Activated CD4-positive, alpha-beta memory T cell treated with anti-CD3 and anti-CD28 coated beads for 36 hours (primary cell): Measurements from ENCODE around the gene GPR12. TPM values are rescaled to one million over a fixed set of nuclear protein-coding genes. Genes with fewer than 3 reads are reported as not detected.

Experiments
- CTCF ChIA-PET: fragments of 350-600 bp; sonication (Branson Sonifier 250); formaldehyde crosslinking; loops from one replicate; lab custom pipeline; 2021; ENCODE audit warnings: antibody characterized with exemption, inconsistent platforms; lab: Charles Lee
- POLR2A ChIA-PET: fragments of 350-600 bp; sonication (Branson Sonifier 250); formaldehyde crosslinking; loops from one replicate; lab custom pipeline; 2021; ENCODE audit warnings: antibody characterized with exemption; lab: Charles Lee
- DNase-seq: peaks from one replicate; pipeline ENCODE4 v3.0.0-alpha.2; 2020
- H3K27ac Mint-ChIP-seq: one replicate; pipeline ENCODE4 v1.8.0; 2021; ENCODE audit warnings: mixed read lengths
- H3K27me3 Mint-ChIP-seq: one replicate; pipeline ENCODE4 v1.8.0; 2021; ENCODE audit warnings: mixed read lengths
- H3K36me3 Mint-ChIP-seq: one replicate; pipeline ENCODE4 v1.8.0; 2021; ENCODE audit warnings: mixed read lengths
- H3K4me1 Mint-ChIP-seq: one replicate; pipeline ENCODE4 v1.8.0; 2021; ENCODE audit warnings: low read depth, mixed read lengths
- H3K4me3 Mint-ChIP-seq: one replicate; pipeline ENCODE4 v1.8.0; 2021; ENCODE audit warnings: mild to moderate bottlenecking, mixed read lengths
- H3K9me3 Mint-ChIP-seq: one replicate; pipeline ENCODE4 v1.8.0; 2021; ENCODE audit warnings: mixed read lengths
- intact Hi-C: fragments of 100-400 bp; cut with micrococcal nuclease; formaldehyde crosslinking; loops from one replicate; pipeline ENCODE4 v1.15.1; 2023
- total RNA-seq, 2 experiments: library from RNA; stranded (reverse); gene quantifications; one replicate each; pipeline ENCODE4 v1.2.3, GENCODE V29; 2021

Gene GPR12
- not detected for total RNA-seq

GRCh38 chr13:26759907-26760831, at the start of gene GPR12:
Gene GPR12, minus strand, starts transcription at chr13:26760786. Its CDS starts 959 bp downstream, at chr13:26759827.
- H3K4me3 Mint-ChIP-seq = peak within 1 kb of the TSS; percentile 45
- CTCF ChIA-PET = no interaction called here
- H3K36me3 Mint-ChIP-seq = no peaks in the 10 kb centered on the region
- no peak within 1 kb of the TSS for H3K27ac Mint-ChIP-seq
- intact Hi-C loops = no loop called here
- no peak for DNase-seq
- peaks cover 9% of the 10 kb centered on the region for H3K4me1 Mint-ChIP-seq
- H3K9me3 Mint-ChIP-seq = no peaks in the 10 kb centered on the region
- POLR2A ChIA-PET = no interaction called here
- H3K27me3 Mint-ChIP-seq = peaks cover 51% of the 10 kb centered on the region

- Mint-ChIP-seq H3K9me3 (no peaks in the 10 kb centered on the region), H3K4me3 (no peak overlapping the region), H3K27me3 (peaks cover 16% of the 10 kb centered on the region), H3K27ac (no peak overlapping the region), H3K4me1 (no peaks in the 10 kb centered on the region), H3K36me3 (no peaks in the 10 kb centered on the region)
- POLR2A ChIA-PET = no interaction called here
- CTCF ChIA-PET = no interaction called here
- no peak for DNase-seq
- intact Hi-C loops = no loop called here
Observed at GRCh38 chr13:26810095-26810494, 49.5 kb upstream of the GPR12 start.

- Mint-ChIP-seq H3K4me1 (no peaks in the 10 kb centered on the region), H3K27ac (no peak overlapping the region), H3K9me3 (no peaks in the 10 kb centered on the region), H3K27me3 (peaks cover 24% of the 10 kb centered on the region), H3K36me3 (no peaks in the 10 kb centered on the region), H3K4me3 (no peak overlapping the region)
- ChIA-PET POLR2A (no interaction called here), CTCF (no interaction called here)
- DNase-seq = no peak
- intact Hi-C loops = no loop called here
Observed at GRCh38 chr13:26806891-26807290, 46.3 kb upstream of the GPR12 start.

GRCh38 chr13:26787961-26788360, 27.4 kb upstream of the GPR12 start:
- peaks cover 10% of the 10 kb centered on the region for H3K4me1 Mint-ChIP-seq
- intact Hi-C loops = no loop called here
- ChIA-PET POLR2A (no interaction called here), CTCF (interaction anchor here (1.2 kb wide), 1 partner anchor 603 kb away, joined by 3 read pairs; no protein-coding TSS in a partner anchor)
- H3K4me3 Mint-ChIP-seq = no peak overlapping the region
- no peaks in the 10 kb centered on the region for H3K27me3 Mint-ChIP-seq
- no peaks in the 10 kb centered on the region for H3K36me3 Mint-ChIP-seq
- no peak overlapping the region for H3K27ac Mint-ChIP-seq
- DNase-seq = no peak
- H3K9me3 Mint-ChIP-seq = no peaks in the 10 kb centered on the region

- H3K27ac Mint-ChIP-seq = no peak overlapping the region
- ChIA-PET POLR2A (no interaction called here), CTCF (interaction anchor here (1.2 kb wide), 1 partner anchor 602 kb away, joined by 3 read pairs; no protein-coding TSS in a partner anchor)
- no peaks in the 10 kb centered on the region for H3K36me3 Mint-ChIP-seq
- no peak for DNase-seq
- intact Hi-C loops = no loop called here
- H3K4me1 Mint-ChIP-seq = peaks cover 10% of the 10 kb centered on the region
- no peaks in the 10 kb centered on the region for H3K27me3 Mint-ChIP-seq
- H3K9me3 Mint-ChIP-seq = no peaks in the 10 kb centered on the region
- no peak overlapping the region for H3K4me3 Mint-ChIP-seq
Observed at GRCh38 chr13:26786651-26787295, 26.2 kb upstream of the GPR12 start.

- POLR2A ChIA-PET = no interaction called here
- Mint-ChIP-seq H3K27ac (no peak overlapping the region), H3K4me1 (peaks cover 10% of the 10 kb centered on the region), H3K36me3 (no peaks in the 10 kb centered on the region), H3K27me3 (no peaks in the 10 kb centered on the region), H3K9me3 (no peaks in the 10 kb centered on the region), H3K4me3 (peak overlapping the region; percentile 66)
- intact Hi-C loops = no loop called here
- CTCF ChIA-PET = no interaction called here
- peak; percentile 64 for DNase-seq
Observed at GRCh38 chr13:26785838-26786630, 25.4 kb upstream of the GPR12 start.

GRCh38 chr13:26784704-26785639, 24.4 kb upstream of the GPR12 start:
- H3K27ac Mint-ChIP-seq = no peak overlapping the region
- no peaks in the 10 kb centered on the region for H3K36me3 Mint-ChIP-seq
- H3K27me3 Mint-ChIP-seq = no peaks in the 10 kb centered on the region
- H3K9me3 Mint-ChIP-seq = no peaks in the 10 kb centered on the region
- peaks cover 10% of the 10 kb centered on the region for H3K4me1 Mint-ChIP-seq
- intact Hi-C loops = no loop called here
- H3K4me3 Mint-ChIP-seq = peak overlapping the region; percentile 66
- CTCF ChIA-PET = interaction anchor here (1.1 kb wide), 1 partner anchor 88 kb away, joined by 4 read pairs; no protein-coding TSS in a partner anchor
- no peak for DNase-seq
- POLR2A ChIA-PET = no interaction called here

- no peak overlapping the region for H3K4me3 Mint-ChIP-seq
- no peaks in the 10 kb centered on the region for H3K36me3 Mint-ChIP-seq
- DNase-seq = no peak
- no peaks in the 10 kb centered on the region for H3K9me3 Mint-ChIP-seq
- CTCF ChIA-PET = no interaction called here
- POLR2A ChIA-PET = no interaction called here
- intact Hi-C loops = no loop called here
- H3K27me3 Mint-ChIP-seq = no peaks in the 10 kb centered on the region
- H3K4me1 Mint-ChIP-seq = peaks cover 3% of the 10 kb centered on the region
- H3K27ac Mint-ChIP-seq = no peak overlapping the region
Observed at GRCh38 chr13:26780411-26780810, 19.8 kb upstream of the GPR12 start.

GRCh38 chr13:26779321-26779720, 18.7 kb upstream of the GPR12 start:
- POLR2A ChIA-PET = no interaction called here
- Mint-ChIP-seq H3K9me3 (no peaks in the 10 kb centered on the region), H3K4me3 (no peak overlapping the region), H3K27ac (no peak overlapping the region), H3K4me1 (no peaks in the 10 kb centered on the region), H3K36me3 (no peaks in the 10 kb centered on the region), H3K27me3 (no peaks in the 10 kb centered on the region)
- CTCF ChIA-PET = no interaction called here
- intact Hi-C loops = no loop called here
- no peak for DNase-seq

GRCh38 chr13:26772531-26772930, 11.9 kb upstream of the GPR12 start:
- ChIA-PET CTCF (no interaction called here), POLR2A (no interaction called here)
- peaks cover 5% of the 10 kb centered on the region for H3K27me3 Mint-ChIP-seq
- no peaks in the 10 kb centered on the region for H3K9me3 Mint-ChIP-seq
- intact Hi-C loops = no loop called here
- no peak for DNase-seq
- no peaks in the 10 kb centered on the region for H3K4me1 Mint-ChIP-seq
- no peak overlapping the region for H3K27ac Mint-ChIP-seq
- H3K36me3 Mint-ChIP-seq = no peaks in the 10 kb centered on the region
- H3K4me3 Mint-ChIP-seq = no peak overlapping the region

- peaks cover 5% of the 10 kb centered on the region for H3K27me3 Mint-ChIP-seq
- no peak overlapping the region for H3K4me3 Mint-ChIP-seq
- intact Hi-C loops = no loop called here
- H3K9me3 Mint-ChIP-seq = no peaks in the 10 kb centered on the region
- no peaks in the 10 kb centered on the region for H3K4me1 Mint-ChIP-seq
- no peaks in the 10 kb centered on the region for H3K36me3 Mint-ChIP-seq
- ChIA-PET CTCF (no interaction called here), POLR2A (no interaction called here)
- no peak for DNase-seq
- H3K27ac Mint-ChIP-seq = no peak overlapping the region
Observed at GRCh38 chr13:26771796-26772195, 11.2 kb upstream of the GPR12 start.
